Tibial nerve (tissue), 3 donors: Measurements from ENCODE around the gene KHNYN.

Experiments
- EP300 ChIP-seq, 2 donors: sonication (generic); formaldehyde crosslinking; IDR thresholded peaks; one replicate each; pipeline ENCODE4 v1.6.1; 2017; ENCODE audit warnings: antibody characterized with exemption in 2 of 2, mild to moderate bottlenecking in 1 of 2
- POLR2A ChIP-seq, 2 donors: fragments of 450-650 bp; IDR thresholded peaks; one replicate each; pipeline ENCODE4 v1.6.1; 2017; ENCODE audit warnings: antibody characterized with exemption in 2 of 2, mild to moderate bottlenecking in 2 of 2, moderate library complexity in 2 of 2

- TF ChIP-seq POLR2A (IDR thresholded peaks at IDR 0.05) (no peak), EP300 (IDR thresholded peaks at IDR 0.05) (no peak)
Measured at GRCh38 chr14:24481622-24482324, 52.0 kb downstream of the KHNYN start.
